D721Med (cell line): ENCODE results near the gene MTG2.

Experiments used
- DNase-seq: peaks from one replicate; pipeline ENCODE4 v3.0.0; 2011; ENCODE audit warnings: low spot score; ENCODE audit not compliant: insufficient read length
- FAIRE-seq: peaks from 2 replicates; lab custom pipeline; 2011; peaks lifted over from hg19 to GRCh38; lab: Jason Lieb, UNC
- TF ChIP-seq, protein P1 (sequence below): IDR thresholded peaks from 2 replicates; pipeline ENCODE4 v1.5.1; 2012; ENCODE audit warnings: mild to moderate bottlenecking, control low read depth; ENCODE audit not compliant: insufficient read depth; ENCODE audit errors: missing control alignments

MTG2 gene

DNA sequence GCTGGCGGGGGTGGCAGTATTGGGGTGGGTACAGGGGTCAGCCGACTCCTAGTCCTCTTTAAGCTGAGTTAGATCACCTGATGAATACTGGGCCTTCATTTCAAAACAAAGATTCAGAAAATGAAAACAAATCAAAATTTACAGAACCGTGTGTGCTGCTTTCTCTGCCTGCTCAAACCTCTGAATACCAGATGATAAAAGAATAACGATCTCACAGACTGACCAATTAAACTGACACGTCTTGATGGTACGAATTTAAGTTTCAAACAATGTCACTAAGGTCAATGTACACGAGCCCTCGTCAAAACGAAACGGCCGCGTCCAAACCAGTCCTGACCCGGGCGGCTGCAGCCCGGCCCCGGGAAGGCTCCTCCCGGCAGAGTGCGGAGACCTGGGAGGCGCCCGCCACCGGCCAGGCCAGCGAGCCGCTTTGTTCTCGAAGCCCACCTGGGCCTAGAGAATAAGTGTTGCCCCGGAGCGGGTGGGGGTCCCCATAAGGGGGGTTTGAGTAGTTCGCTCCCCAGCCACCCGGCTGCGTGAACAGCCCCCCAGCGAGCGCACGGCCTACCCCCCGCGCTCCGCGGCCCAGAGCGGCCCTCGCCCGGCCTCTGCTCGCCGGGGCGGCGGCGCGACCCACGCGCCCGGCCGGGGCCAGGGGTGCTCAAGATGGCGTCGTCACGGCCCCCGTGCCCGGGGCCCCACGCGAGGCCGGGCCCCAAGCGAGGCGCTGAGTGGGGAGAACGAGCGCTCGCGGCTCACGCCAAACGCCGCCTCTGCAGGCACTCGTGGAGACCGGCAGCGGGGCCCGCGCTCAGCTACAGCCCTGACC lies 40.4 kb upstream of the MTG2 start:
- FAIRE-seq (no peak), DNase-seq (no peak)
- TF ChIP-seq, protein P1, sequence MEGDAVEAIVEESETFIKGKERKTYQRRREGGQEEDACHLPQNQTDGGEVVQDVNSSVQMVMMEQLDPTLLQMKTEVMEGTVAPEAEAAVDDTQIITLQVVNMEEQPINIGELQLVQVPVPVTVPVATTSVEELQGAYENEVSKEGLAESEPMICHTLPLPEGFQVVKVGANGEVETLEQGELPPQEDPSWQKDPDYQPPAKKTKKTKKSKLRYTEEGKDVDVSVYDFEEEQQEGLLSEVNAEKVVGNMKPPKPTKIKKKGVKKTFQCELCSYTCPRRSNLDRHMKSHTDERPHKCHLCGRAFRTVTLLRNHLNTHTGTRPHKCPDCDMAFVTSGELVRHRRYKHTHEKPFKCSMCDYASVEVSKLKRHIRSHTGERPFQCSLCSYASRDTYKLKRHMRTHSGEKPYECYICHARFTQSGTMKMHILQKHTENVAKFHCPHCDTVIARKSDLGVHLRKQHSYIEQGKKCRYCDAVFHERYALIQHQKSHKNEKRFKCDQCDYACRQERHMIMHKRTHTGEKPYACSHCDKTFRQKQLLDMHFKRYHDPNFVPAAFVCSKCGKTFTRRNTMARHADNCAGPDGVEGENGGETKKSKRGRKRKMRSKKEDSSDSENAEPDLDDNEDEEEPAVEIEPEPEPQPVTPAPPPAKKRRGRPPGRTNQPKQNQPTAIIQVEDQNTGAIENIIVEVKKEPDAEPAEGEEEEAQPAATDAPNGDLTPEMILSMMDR: no peak

DNA sequence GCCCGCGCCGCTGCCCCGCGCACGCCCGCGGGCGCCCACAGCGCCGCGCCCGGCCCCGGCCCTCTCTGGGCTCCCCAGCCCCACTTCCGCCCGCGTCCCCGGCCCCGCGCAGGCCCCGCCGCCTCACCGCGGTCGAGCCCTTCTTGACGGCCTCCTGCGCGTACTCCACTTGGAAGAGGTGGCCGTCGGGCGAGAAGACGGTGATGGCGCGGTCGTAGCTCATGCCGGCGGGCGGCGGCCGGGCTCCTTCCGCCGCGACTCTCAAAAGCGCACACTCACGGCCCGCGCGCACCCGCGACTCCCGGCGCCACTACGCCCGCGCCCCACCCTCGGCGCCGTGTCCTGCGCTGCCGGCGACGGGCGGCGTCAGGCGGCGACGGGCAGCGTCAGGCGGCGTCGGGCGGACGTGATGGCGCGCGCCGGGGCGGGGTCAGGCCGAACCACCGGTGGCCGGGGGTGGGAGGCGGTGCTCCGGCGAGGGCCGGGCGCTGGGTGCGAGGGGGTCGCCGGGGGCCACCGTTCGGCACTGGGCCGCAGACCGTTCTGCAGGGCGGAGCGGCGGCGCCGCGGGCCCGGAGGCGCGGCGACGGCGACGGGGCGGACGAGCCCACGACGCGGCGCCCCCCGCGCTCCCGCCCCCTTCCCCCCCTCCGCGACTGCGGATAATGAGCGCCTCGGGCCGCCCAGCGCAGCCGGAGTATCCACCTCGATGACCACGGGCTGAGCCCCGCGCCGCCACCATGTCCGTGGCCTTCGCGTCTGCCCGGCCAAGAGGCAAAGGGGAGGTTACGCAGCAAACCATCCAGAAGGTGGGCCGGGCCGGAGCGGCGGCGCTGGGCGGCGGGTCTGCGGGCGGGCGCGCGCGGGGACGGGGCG lies 39.5 kb upstream of the MTG2 start, which contains the start of the genes PSMA7 and SS18L1:
PSMA7 (minus strand) TSS at position 314 of the 876 bp plus-strand sequence; CDS start at position 223, 91 bp downstream.
SS18L1 (plus strand) TSS at position 689 of the 876 bp plus-strand sequence; CDS start at position 741, 52 bp downstream.
- peak; percentile 82 for DNase-seq
- TF ChIP-seq, protein P1: no peak
- FAIRE-seq: no peak

DNA sequence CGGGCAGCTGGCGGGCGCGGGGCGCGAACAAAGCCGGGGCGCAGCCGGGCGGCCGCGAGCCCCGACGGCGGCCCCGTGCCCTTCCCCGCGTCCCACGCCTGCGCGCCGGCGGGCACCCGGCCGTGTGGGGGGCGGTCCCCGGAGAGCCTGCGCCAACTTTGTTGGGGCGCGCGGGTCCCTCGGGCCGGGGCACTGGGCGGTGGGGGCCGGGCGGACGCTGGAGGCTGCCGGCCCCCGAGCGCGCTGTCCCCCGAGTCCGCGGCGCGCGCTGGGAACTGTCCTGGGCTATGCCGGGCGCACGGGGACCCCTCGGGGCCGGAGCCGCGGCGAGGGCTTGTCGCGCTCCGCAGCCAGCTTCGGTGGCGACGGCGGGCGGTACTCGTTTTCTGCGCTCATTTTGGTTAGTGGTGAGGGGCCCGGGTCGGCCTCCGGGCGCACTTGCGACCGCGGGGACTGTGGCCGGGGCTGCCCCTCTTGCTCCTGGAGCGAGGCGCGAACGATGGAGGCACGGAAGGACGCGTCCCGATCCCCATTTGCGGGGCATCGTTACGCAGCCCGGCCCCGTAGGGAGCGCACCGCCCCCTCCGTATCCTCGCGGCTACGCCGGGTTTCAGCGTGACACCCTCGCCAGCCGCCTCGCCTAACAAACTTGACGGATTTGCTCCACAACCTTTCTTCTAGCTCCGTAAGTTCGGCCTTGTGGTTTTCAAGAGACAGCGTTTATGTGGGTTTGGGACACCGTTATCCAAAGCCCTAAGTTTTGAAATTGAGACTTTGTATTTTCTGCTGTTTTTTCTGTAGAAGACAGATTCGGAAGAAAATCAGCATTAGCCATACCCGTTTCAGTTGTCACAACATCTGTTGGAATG lies 38.6 kb upstream of the MTG2 start:
- peak; percentile 51 for DNase-seq
- TF ChIP-seq, protein P1: no peak
- no peak for FAIRE-seq

DNA sequence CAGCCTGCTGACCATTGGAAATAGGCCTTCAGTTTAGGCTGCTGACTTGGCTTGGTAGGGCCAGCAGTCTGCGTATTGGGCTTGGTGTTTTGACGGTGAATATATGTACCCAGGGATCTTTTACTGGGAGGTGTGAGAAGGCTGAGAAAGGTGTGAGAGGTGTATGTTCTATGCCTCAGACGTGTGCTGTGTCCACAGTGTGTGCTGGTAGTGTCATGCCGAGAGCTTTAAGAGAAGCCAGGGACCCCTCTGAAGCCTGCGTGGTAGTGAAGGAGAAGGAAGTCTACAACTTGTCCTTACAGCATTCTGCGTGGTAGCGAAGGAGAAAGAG lies 37.2 kb upstream of the MTG2 start:
- FAIRE-seq: no peak
- DNase-seq: no peak
- TF ChIP-seq, protein P1: no peak

DNA sequence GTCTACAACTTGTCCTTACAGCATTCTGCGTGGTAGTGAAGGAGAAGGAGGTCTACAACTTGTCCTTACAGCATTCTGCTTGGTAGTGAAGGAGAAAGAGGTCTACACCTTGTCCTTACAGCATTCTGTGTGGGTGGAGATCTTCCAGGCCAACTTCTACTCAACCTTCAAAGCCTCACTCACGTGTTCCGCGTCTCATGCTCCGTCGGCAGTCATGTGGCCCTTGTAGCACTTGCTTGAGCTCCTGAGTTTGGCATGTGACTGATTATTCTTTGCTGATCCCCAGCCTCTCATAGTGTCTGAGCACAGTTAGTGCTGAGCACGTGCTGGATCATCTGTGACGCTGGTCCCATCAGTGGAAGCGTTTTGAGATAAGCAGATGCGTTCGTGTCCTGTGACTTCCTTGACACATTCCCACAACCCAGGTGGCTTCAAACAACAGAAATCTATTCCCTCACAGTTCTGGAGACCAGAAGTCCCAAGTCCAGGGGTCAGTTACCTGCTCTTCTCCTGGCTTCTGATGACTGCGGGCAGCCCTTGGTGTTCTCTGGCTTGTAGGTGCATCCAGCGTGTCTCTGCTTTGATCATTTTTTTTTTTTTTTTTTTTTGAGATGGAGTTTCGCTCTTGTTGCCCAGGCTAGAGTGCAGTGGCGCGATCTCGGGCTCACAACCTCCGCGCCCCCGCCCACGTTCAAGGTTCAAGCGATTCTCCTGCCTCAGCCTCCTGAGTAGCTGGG lies 36.6 kb upstream of the MTG2 start:
- DNase-seq: no peak
- FAIRE-seq: no peak
- TF ChIP-seq, protein P1: no peak

DNA sequence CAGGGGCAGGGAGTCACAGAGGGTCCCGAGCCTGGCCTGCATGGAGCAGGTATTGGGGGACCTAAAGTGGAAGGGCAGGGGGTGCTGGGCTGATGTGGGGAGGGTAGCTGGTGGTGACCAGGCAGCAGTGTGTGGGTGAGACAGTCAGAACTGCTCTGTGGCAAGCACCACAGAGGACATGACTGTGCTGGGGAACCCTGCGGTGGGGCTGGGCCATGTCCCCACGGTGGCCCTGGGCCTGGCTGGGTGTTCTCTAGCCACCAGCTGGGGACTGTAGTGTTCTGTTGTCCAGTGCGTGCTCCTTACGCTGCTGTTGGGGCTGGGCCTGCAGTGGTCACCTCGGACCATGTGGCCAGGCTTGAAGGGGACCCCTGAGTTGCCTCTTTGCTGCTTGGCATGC lies 35.7 kb upstream of the MTG2 start:
- DNase-seq (no peak), FAIRE-seq (no peak)
- TF ChIP-seq, protein P1: no peak
